ENCODE results near the gene SECISBP2L. TPM values are rescaled to one million over a fixed set of nuclear protein-coding genes. Genes with fewer than 3 reads are reported as not detected.

SECISBP2L gene
- total and polyA plus RNA-seq, 9 of the 15 experiments (the other 6 are each of a cell fraction or from before 2014, with no cell fraction given), result 0.55 to 14.1 (median 10.4) TPM

GRCh38 chr15:49062900-49063299 lies 16.7 kb upstream of the SECISBP2L start (continued):
- TF ChIP-seq SMAD2 (IDR thresholded peaks at IDR 0.05; ENCODE audit: low read depth, low read length) (no peak), CHD7 (IDR thresholded peaks at IDR 0.05; ENCODE audit: low read depth, low read length) (no peak)
